Gastrocnemius medialis (tissue), 4 donors: Measurements from ENCODE around the gene TFCP2. TPM values are rescaled to one million over a fixed set of nuclear protein-coding genes. Genes with fewer than 3 reads are reported as not detected.
"Not testable (repeated sequence)": the region's sequence is repeated elsewhere in the genome, so short reads cannot be mapped to it uniquely, and the experiment has no call there.

Experiments used
- ATAC-seq, 2 donors: fragments of 150-250 bp; one replicate each; pipeline ENCODE4 v1.9.1; 2016
- DNase-seq, 2 donors: peaks; one replicate each; pipeline ENCODE4 v3.0.0-alpha.2; 2019
- H3K27ac ChIP-seq, 4 donors: fragments of 200-600 bp; sonication (generic); 1 replicate in 1 of 4; 2 replicates in 3 of 4; pipeline ENCODE4 v1.5.1; 2016 to 2018; ENCODE audit warnings: mild to moderate bottlenecking in 2 of 4, moderate library complexity in 1 of 4
- H3K27me3 ChIP-seq, 3 donors: fragments of 200-600 bp; sonication (generic) in 2 of 3; 1 replicate in 1 of 3; 2 replicates in 2 of 3; pipeline versions ENCODE4 v1.5.1 to v1.6.0; 2016 to 2019; ENCODE audit warnings: mild to moderate bottlenecking in 1 of 3, moderate library complexity in 1 of 3
- H3K36me3 ChIP-seq, 2 donors: fragments of 200-600 bp; sonication (generic) in 1 of 2; one replicate each; pipeline ENCODE4 v1.5.1; 2017 to 2018
- H3K4me1 ChIP-seq, 2 donors: fragments of 200-600 bp; sonication (generic) in 1 of 2; one replicate each; pipeline ENCODE4 v1.5.1; 2016 to 2017; ENCODE audit warnings: mild to moderate bottlenecking in 2 of 2
- H3K4me3 ChIP-seq, 4 donors: fragments of 200-600 bp; sonication (generic) in 3 of 4; 1 replicate in 1 of 4; 2 replicates in 3 of 4; pipeline ENCODE4 v1.5.1; 2016 to 2019; ENCODE audit warnings: mild to moderate bottlenecking in 2 of 4
- H3K9me3 ChIP-seq, 3 donors: fragments of 200-600 bp; sonication (generic) in 2 of 3; 1 replicate in 1 of 3; 2 replicates in 2 of 3; pipeline ENCODE4 v1.5.1; 2016 to 2019
- CTCF ChIP-seq, 5 experiments: fragments of 450-650 bp in 3 of 5; fragments of 200-600 bp in 2 of 5; sonication (generic) in 2 of 5; IDR thresholded peaks in 4 of 5; conservative IDR thresholded peaks in 1 of 5; 1 replicate in 4 of 5; 2 replicates in 1 of 5; pipeline ENCODE4 v1.5.1; 2016 to 2019; ENCODE audit warnings: antibody characterized with exemption in 5 of 5, mild to moderate bottlenecking in 3 of 5, moderate library complexity in 3 of 5
- POLR2A ChIP-seq, 2 donors: fragments of 450-650 bp; IDR thresholded peaks; one replicate each; pipeline ENCODE4 v1.6.1; 2017; ENCODE audit warnings: antibody characterized with exemption in 2 of 2, mild to moderate bottlenecking in 2 of 2, moderate library complexity in 2 of 2
- in situ Hi-C, 4 donors: fragments of 200-750 bp; cut with MboI; loops; one replicate each; pipeline versions ENCODE4 v1.15.0 to v1.8.0; 2017; ENCODE audit warnings: low sequenced_read_pairs in 4 of 4
- intact Hi-C: fragments of 100-400 bp; cut with DNase I; formaldehyde crosslinking; loops from one replicate; pipeline ENCODE4 v1.15.1; 2023; ENCODE audit warnings: low total_unique reads
- total RNA-seq, 4 donors: library from RNA; depleted of rRNA; stranded (reverse); fragments of >200 nt; gene quantifications; one replicate each; pipeline versions ENCODE4 v1.1.0 to v1.2.3, GENCODE V29; 2016

The TFCP2 gene
- total RNA-seq, 4 donors from 2014 or later, result 8.9 to 14.2 (median 10.8) TPM

DNA sequence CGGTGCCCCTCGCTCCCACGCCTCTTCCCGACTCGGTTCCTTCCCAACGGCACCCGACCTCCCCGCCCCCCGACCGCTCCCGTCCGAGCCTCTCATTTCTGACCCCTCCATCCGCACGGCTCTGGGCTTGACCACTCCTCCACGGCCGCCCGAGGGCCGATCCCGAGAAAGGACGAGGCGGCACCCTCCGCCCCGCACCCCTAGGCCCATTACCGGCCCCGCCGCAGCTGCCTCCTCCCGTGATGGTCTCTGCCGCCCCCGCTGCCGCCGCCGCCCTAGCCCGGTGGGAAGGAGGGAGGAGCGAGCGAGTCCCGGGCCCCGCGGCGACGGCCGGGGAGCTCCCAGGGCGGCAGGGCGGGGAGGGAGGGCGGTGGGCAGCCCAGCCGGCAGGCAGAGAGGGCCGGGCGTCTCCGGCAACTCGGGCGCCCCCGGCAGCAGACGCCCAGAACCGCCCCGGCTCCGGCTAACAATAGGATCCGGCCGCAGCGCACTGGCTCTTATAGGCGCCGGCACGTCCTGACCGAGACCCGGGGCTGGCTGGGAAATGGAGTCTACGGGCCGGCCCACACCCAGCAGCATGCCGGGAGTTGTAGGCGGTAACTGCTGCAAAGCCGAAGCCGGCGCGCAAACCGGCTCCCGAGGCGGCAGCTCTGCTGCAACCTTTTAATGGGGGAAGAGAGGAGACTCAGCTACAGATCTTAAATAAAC lies 89.7 kb downstream of the TFCP2 start, which contains the start of gene CSRNP2:
CSRNP2 (minus strand) TSS at position 471 of the 708 bp plus-strand sequence. CDS start 7,035 bp downstream, outside the sequence.
- Histone ChIP-seq H3K36me3 (no peaks in the 10 kb centered on the region), H3K4me3 (peak within 1 kb of the TSS; percentile 91 to 98 (median 94)), H3K27me3 (no peaks in the 10 kb centered on the region), H3K27ac (peak within 1 kb of the TSS; percentile 87 to 97 (median 94)), H3K4me1 (peaks cover 17 to 28% of the 10 kb centered on the region in 2 donors), H3K9me3 (no peaks in the 10 kb centered on the region)
- intact Hi-C loops (loop anchor here (1.0 to 5.0 kb wide), 4 partner anchors 35 to 156 kb away; partner anchors contain the start of genes DAZAP2, LETMD1, POU6F1 and TFCP2), in situ Hi-C loops (no loop called here)
- peak; percentile 94 to 96 for ATAC-seq
- peak; percentile 96 for DNase-seq
- TF ChIP-seq POLR2A (IDR thresholded peaks at IDR 0.05) (peak; percentile 100), CTCF (IDR thresholded peaks at IDR 0.05 in 4 of 5, conservative IDR thresholded peaks at IDR 0.05 in 1 of 5) (peak in 1 of 5 experiments; percentile 12)

DNA sequence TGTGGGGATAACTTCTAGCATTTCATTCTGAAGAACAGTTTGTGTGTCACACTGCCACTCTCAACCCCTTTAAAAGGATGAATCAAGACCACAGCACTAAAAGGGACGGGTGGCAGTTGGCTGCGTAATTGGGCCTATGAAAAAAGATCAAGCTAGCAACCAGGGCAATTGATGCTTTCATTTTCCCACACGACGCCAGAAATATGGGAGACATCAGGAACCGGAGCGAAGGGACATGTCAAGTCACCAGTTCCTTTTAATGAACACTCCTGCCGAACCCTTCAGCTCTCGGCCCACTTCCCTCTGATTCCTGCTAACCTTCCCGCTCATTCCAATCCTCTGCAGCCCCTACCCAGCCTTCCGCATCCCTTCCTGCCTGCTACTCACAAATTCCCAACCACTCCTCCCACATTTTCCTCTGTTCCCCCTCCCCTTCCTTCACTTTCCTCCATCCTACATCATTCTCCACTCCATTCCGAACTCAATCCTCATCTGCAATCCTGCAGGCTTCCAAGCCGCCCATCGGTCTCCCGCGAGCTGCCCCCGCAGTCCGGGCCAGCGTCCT lies 90.3 kb downstream of the TFCP2 start:
- DNase-seq (no peak), ATAC-seq (peak in 1 of 2 donors; percentile 35)
- in situ Hi-C loops (no loop called here), intact Hi-C loops (loop anchor here (1.0 to 5.0 kb wide), 4 partner anchors 34 to 156 kb away; partner anchors contain the start of genes DAZAP2, LETMD1, POU6F1 and TFCP2)
- Histone ChIP-seq H3K4me1 (peaks cover 23 to 34% of the 10 kb centered on the region in 2 donors), H3K4me3 (peak overlapping the region; percentile 91 to 98 (median 94)), H3K9me3 (no peaks in the 10 kb centered on the region), H3K36me3 (no peaks in the 10 kb centered on the region), H3K27ac (peak overlapping the region; percentile 87 to 97 (median 94)), H3K27me3 (no peaks in the 10 kb centered on the region)
- no peak for TF ChIP-seq CTCF (IDR thresholded peaks at IDR 0.05 in 4 of 5, conservative IDR thresholded peaks at IDR 0.05 in 1 of 5)
- no peak for TF ChIP-seq POLR2A (IDR thresholded peaks at IDR 0.05)

- Histone ChIP-seq H3K27ac (peak overlapping the region in 1 of 4 donors; percentile 94), H3K4me1 (peaks cover 34 to 36% of the 10 kb centered on the region in 2 donors), H3K9me3 (no peaks in the 10 kb centered on the region), H3K36me3 (no peaks in the 10 kb centered on the region), H3K27me3 (no peaks in the 10 kb centered on the region), H3K4me3 (no peak overlapping the region)
- intact Hi-C loops, result loop anchor here (5.0 kb wide), 2 partner anchors 91 to 136 kb away; partner anchors contain the start of genes POU6F1 and TFCP2
- in situ Hi-C loops, result no loop called here
- DNase-seq, result no peak
- TF ChIP-seq POLR2A (IDR thresholded peaks at IDR 0.05), result no peak
- no peak for ATAC-seq
Observed at GRCh38 chr12:51081421-51081820, 91.5 kb downstream of the TFCP2 start.

DNA sequence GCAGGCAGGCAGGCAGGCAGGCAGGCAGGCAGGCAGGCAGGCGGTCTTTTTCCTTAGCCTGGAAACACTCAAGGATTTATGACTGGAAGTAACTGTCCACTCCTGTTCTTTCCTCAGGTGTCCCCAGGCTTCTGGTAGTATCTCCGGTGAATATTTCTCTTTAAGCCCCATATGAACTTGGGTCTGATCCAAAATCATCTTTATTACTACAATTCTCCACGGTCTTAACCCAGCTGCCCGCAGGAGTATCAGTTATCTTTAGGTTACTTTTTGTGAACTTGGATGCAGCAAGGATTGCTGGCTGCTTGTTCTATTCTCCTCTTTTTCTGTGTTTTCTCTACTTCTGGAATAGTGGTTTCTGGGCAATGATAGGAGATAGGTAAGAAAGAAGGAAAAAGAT lies 92.8 kb downstream of the TFCP2 start:
- DNase-seq (no peak), ATAC-seq (no peak)
- in situ Hi-C loops, result no loop called here
- Histone ChIP-seq H3K4me1 (peaks cover 47 to 49% of the 10 kb centered on the region in 2 donors), H3K27me3 (no peaks in the 10 kb centered on the region), H3K9me3 (no peaks in the 10 kb centered on the region), H3K27ac (peak overlapping the region in 1 of 4 donors; percentile 16), H3K36me3 (no peaks in the 10 kb centered on the region), H3K4me3 (no peak overlapping the region)
- intact Hi-C loops, result loop anchor here (5.0 kb wide), 2 partner anchors 92 to 137 kb away; partner anchors contain the start of genes POU6F1 and TFCP2
- TF ChIP-seq CTCF (IDR thresholded peaks at IDR 0.05 in 4 of 5, conservative IDR thresholded peaks at IDR 0.05 in 1 of 5) (no peak), POLR2A (IDR thresholded peaks at IDR 0.05) (no peak)

GRCh38 chr12:51078866-51079265 lies 94.1 kb downstream of the TFCP2 start:
- peaks cover 55 to 58% of the 10 kb centered on the region in 2 donors for H3K4me1 ChIP-seq
- ATAC-seq, result not testable (repeated sequence)

DNA sequence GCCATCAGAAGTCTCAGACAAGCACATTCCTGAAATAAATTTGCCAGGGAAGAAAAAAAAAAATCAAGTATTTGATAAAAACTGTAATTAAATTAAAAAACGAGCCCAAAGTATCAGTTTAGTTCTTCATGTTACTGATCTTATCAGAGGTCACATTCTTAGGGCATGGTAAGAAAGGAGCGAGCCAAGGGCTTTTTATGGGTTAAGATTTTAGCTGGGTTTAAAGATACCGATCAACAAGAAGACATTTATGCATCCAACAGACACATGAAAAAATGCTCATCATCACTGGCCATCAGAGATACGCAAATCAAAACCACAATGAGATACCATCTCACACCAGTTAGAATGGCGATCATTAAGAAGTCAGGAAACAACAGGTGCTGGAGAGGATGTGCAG lies 94.6 kb downstream of the TFCP2 start:
- H3K36me3 ChIP-seq, H3K9me3 ChIP-seq, H3K27me3 ChIP-seq, H3K4me3 ChIP-seq, H3K27ac ChIP-seq, in situ Hi-C loops, DNase-seq, intact Hi-C loops, ATAC-seq: not testable (repeated sequence)
- peaks cover 53 to 58% of the 10 kb centered on the region in 2 donors for H3K4me1 ChIP-seq

More at GRCh38 chr12:51078866-51079265, 94.1 kb downstream of the TFCP2 start:
- H3K27ac ChIP-seq, H3K9me3 ChIP-seq, in situ Hi-C loops, DNase-seq, H3K4me3 ChIP-seq, H3K27me3 ChIP-seq, intact Hi-C loops, H3K36me3 ChIP-seq: not testable (repeated sequence)
